NT2/D1 (cell line): ENCODE measurements around the gene TAS2R42.

Experiments used
- SUZ12 ChIP-seq: IDR thresholded peaks from 2 replicates; pipeline ENCODE4 v1.6.1; 2011; ENCODE audit not compliant: insufficient read length, insufficient read depth; ENCODE audit errors: extremely low read depth
- YY1 ChIP-seq: IDR thresholded peaks from 2 replicates; pipeline ENCODE4 v1.6.1; 2011; ENCODE audit not compliant: insufficient read length, insufficient read depth
- ZNF274 ChIP-seq: IDR thresholded peaks from 2 replicates; pipeline ENCODE4 v1.6.1; 2011; ENCODE audit warnings: mild to moderate bottlenecking, low read depth, low read length

DNA sequence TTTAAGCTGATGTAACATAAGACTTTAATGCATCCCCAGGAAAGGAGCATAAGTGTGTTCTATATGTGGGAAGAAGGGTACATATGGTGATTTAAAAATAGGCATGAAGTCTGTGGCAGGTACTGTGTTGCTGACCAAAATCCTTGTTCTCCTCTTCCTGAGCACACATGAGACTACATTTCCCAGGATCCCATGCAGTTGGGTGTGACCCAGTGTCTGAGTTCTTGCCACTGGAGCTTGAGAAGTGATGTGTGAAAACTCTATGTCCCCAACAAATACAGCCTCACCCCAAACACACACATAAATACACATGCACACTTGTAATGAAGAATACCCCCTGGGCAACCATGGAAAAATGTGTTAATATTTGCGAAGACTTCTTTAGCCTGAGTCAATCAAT is 24.2 kb downstream of the TAS2R42 start:
- TF ChIP-seq YY1 (no peak), SUZ12 (no peak), ZNF274 (no peak)
